ENCODE data around the gene WEE1. TPM values are rescaled to one million over a fixed set of nuclear protein-coding genes. Genes with fewer than 3 reads are reported as not detected.

The WEE1 gene
- total and polyA plus RNA-seq, 2 donors (not counting 3 experiments of a cell fraction or from before 2014, with no cell fraction given): 19.2 to 42.8 TPM

DNA sequence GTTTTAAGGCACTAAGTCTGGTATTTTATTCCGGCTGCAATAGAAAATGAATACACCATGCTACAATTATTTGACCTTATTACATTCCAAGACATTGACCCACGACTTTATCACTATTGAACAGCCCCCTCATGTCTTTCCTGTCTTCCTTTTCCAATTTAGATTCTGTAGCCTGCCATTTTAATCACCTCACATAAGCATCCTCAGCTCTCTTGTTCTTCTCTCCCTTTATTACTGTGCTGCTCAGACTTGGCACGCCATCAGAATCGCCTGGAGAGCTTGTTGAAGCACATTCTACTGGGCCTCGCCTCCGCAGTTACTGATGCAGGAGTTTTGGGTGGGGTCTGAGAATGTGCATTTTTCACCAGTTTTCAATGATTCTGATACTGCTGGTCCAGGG lies 51.7 kb downstream of the WEE1 start:
- dilution Hi-C loops (cut with MboI; ENCODE audit: extremely low pct_ligation_motif_present, low sequenced_read_pairs): no loop called here
- Histone ChIP-seq H3K79me2 (ENCODE audit: control insufficient read depth, insufficient read depth, low read length) (no peaks in the 10 kb centered on the region), H3K36me3 (ENCODE audit: control insufficient read depth in 2 of 2, extremely low read depth in 1 of 2, insufficient read depth in 2 of 2, low read length in 2 of 2) (no peaks in the 10 kb centered on the region), H3K9me1 (replicated peaks; ENCODE audit: control insufficient read depth, extremely low read depth, insufficient read depth, low read length) (no peaks in the 10 kb centered on the region), H2AFZ (ENCODE audit: low read depth, low read length) (peak overlapping the region; percentile 18), H3K9me3 (replicated peaks; ENCODE audit: control insufficient read depth, insufficient read depth, low read length) (no peaks in the 10 kb centered on the region), H3K9ac (replicated peaks; ENCODE audit: extremely low read depth, insufficient read depth, low read length) (peak overlapping the region; percentile 34), H3K27me3 (ENCODE audit: control insufficient read depth in 2 of 2, insufficient read depth in 2 of 2, low read length in 2 of 2) (no peaks in the 10 kb centered on the region), H3K4me2 (ENCODE audit: insufficient read depth, low read length) (peak overlapping the region; percentile 22), H3K27ac (ENCODE audit: insufficient read depth, low read depth, low read length) (peak overlapping the region; percentile 96), H3K4me1 (ENCODE audit: control insufficient read depth, extremely low read depth, insufficient read depth, low read length) (peaks cover 33% of the 10 kb centered on the region), H3K4me3 (replicated peaks in 1 of 3; ENCODE audit: insufficient read depth in 1 of 3, low read depth in 1 of 3, low read length in 3 of 3) (no peak overlapping the region), H4K20me1 (replicated peaks; ENCODE audit: control insufficient read depth, extremely low read depth, insufficient read depth, low read length) (no peaks in the 10 kb centered on the region)
- DNase-seq (ENCODE audit: low read depth, low spot score) (peak; percentile 73), FAIRE-seq (peak; percentile 75)
- TF ChIP-seq GATA2 (IDR thresholded peaks at IDR 0.05; ENCODE audit: insufficient read depth, insufficient read length, low read depth, low read length): peak; percentile 15
- no peak for TF ChIP-seq MYC (IDR thresholded peaks at IDR 0.05; ENCODE audit: low read depth, low read length)
- TF ChIP-seq JUN (IDR thresholded peaks at IDR 0.05; ENCODE audit: borderline replicate concordance, insufficient read depth, insufficient read length, low read depth): peak; percentile 70
- ChIA-PET POLR2A (interaction anchor here (0.9 kb wide), 1 partner anchor 27 kb away, joined by 3 read pairs; no protein-coding TSS in a partner anchor), CTCF (interaction anchor here (1.0 to 2.7 kb wide), 4 partner anchors 10 to 124 kb away, joined by 3 to 18 read pairs (median 8); no protein-coding TSS in a partner anchor)
- intact Hi-C loops (cut with micrococcal nuclease): no loop called here
- no TSS peak for BruUV-seq (replicated peaks)

- TF ChIP-seq MYC (IDR thresholded peaks at IDR 0.05; ENCODE audit: low read depth, low read length): no peak
- TF ChIP-seq GATA2 (IDR thresholded peaks at IDR 0.05; ENCODE audit: insufficient read depth, insufficient read length, low read depth, low read length): no peak
- no peak for TF ChIP-seq POLR2A (IDR thresholded peaks at IDR 0.05; ENCODE audit: low read depth, low read length)
- TF ChIP-seq FOS (IDR thresholded peaks at IDR 0.05; ENCODE audit: borderline replicate concordance, insufficient read depth, low read length): no peak
- TF ChIP-seq POLR2AphosphoS5 (IDR thresholded peaks at IDR 0.05; ENCODE audit: insufficient read depth, low read depth, low read length): no peak
- no peak for TF ChIP-seq MAX (IDR thresholded peaks at IDR 0.05; ENCODE audit: insufficient read depth, insufficient read length)
- no peak for TF ChIP-seq CTCF (IDR thresholded peaks at IDR 0.05; ENCODE audit: extremely low read depth in 1 of 2, insufficient read depth in 1 of 2, low read depth in 1 of 2, low read length in 2 of 2)
- TF ChIP-seq JUN (IDR thresholded peaks at IDR 0.05; ENCODE audit: borderline replicate concordance, insufficient read depth, insufficient read length, low read depth): no peak
- TF ChIP-seq EZH2 (IDR thresholded peaks at IDR 0.05; ENCODE audit: borderline replicate concordance, low read depth, low read length, severe bottlenecking): no peak
- no peaks in the 10 kb centered on the region for H4K20me1 ChIP-seq (replicated peaks; ENCODE audit: control insufficient read depth, extremely low read depth, insufficient read depth, low read length)
- peak overlapping the region; percentile 34 for H3K9ac ChIP-seq (replicated peaks; ENCODE audit: extremely low read depth, insufficient read depth, low read length)
- dilution Hi-C loops (cut with MboI; ENCODE audit: extremely low pct_ligation_motif_present, low sequenced_read_pairs): no loop called here
- H3K4me2 ChIP-seq (ENCODE audit: insufficient read depth, low read length): no peak overlapping the region
- no TSS peak for BruUV-seq (replicated peaks)
- no peaks in the 10 kb centered on the region for H3K9me3 ChIP-seq (replicated peaks; ENCODE audit: control insufficient read depth, insufficient read depth, low read length)
- peaks cover 33% of the 10 kb centered on the region for H3K4me1 ChIP-seq (ENCODE audit: control insufficient read depth, extremely low read depth, insufficient read depth, low read length)
- H3K36me3 ChIP-seq (ENCODE audit: control insufficient read depth in 2 of 2, extremely low read depth in 1 of 2, insufficient read depth in 2 of 2, low read length in 2 of 2): no peaks in the 10 kb centered on the region
- DNase-seq (ENCODE audit: low read depth, low spot score) (peak; percentile 14), FAIRE-seq (no peak)
- ChIA-PET POLR2A (no interaction called here), CTCF (interaction anchor here (1.2 to 2.7 kb wide), 5 partner anchors 12 to 124 kb away, joined by 3 to 18 read pairs (median 4); no protein-coding TSS in a partner anchor)
- H3K27me3 ChIP-seq (ENCODE audit: control insufficient read depth in 2 of 2, insufficient read depth in 2 of 2, low read length in 2 of 2): no peaks in the 10 kb centered on the region
- no peaks in the 10 kb centered on the region for H3K79me2 ChIP-seq (ENCODE audit: control insufficient read depth, insufficient read depth, low read length)
- intact Hi-C loops (cut with micrococcal nuclease): loop anchor here (1.0 kb wide), 2 partner anchors 12 to 63 kb away; no protein-coding TSS in a partner anchor
- H3K27ac ChIP-seq (ENCODE audit: insufficient read depth, low read depth, low read length): peak overlapping the region; percentile 96
- peak overlapping the region; percentile 2 for H2AFZ ChIP-seq (ENCODE audit: low read depth, low read length)
- H3K9me1 ChIP-seq (replicated peaks; ENCODE audit: control insufficient read depth, extremely low read depth, insufficient read depth, low read length): no peaks in the 10 kb centered on the region
- H3K4me3 ChIP-seq (replicated peaks in 1 of 3; ENCODE audit: insufficient read depth in 1 of 3, low read depth in 1 of 3, low read length in 3 of 3): no peak overlapping the region
These were observed 52.3 kb downstream of the WEE1 start for GRCh38 chr11:9625728-9626127.
